Tibial nerve (tissue), 4 donors: ENCODE data around the gene GBE1. TPM values are rescaled to one million over a fixed set of nuclear protein-coding genes. Genes with fewer than 3 reads are reported as not detected.

ENCODE experiments used
- DNase-seq, 2 donors: peaks; one replicate each; pipeline ENCODE4 v3.0.0-alpha.2; 2019; ENCODE audit warnings: low spot score in 2 of 2
- H3K27ac ChIP-seq, 4 donors: fragments of 200-600 bp; sonication (generic) in 3 of 4; one replicate each; pipeline ENCODE4 v1.5.1; 2017 to 2019; ENCODE audit warnings: mild to moderate bottlenecking in 1 of 4
- H3K27me3 ChIP-seq, 2 donors: fragments of 200-600 bp; sonication (generic) in 1 of 2; one replicate each; pipeline versions ENCODE4 v1.5.1 to v1.6.0; 2017 to 2019
- H3K36me3 ChIP-seq, 3 donors: fragments of 200-600 bp; sonication (generic); one replicate each; pipeline ENCODE4 v1.5.1; 2018 to 2019
- H3K4me1 ChIP-seq, 4 donors: fragments of 200-600 bp; sonication (generic) in 3 of 4; one replicate each; pipeline ENCODE4 v1.5.1; 2017 to 2019
- H3K4me3 ChIP-seq, 4 donors: fragments of 200-600 bp; sonication (generic) in 3 of 4; one replicate each; pipeline ENCODE4 v1.5.1; 2017 to 2019; ENCODE audit warnings: mild to moderate bottlenecking in 1 of 4, moderate library complexity in 1 of 4
- H3K9me3 ChIP-seq, 4 donors: fragments of 200-600 bp; sonication (generic) in 3 of 4; one replicate each; pipeline ENCODE4 v1.5.1; 2017 to 2019
- EP300 ChIP-seq, 2 donors: sonication (generic); formaldehyde crosslinking; IDR thresholded peaks; one replicate each; pipeline ENCODE4 v1.6.1; 2017; ENCODE audit warnings: antibody characterized with exemption in 2 of 2, mild to moderate bottlenecking in 1 of 2
- POLR2A ChIP-seq, 2 donors: fragments of 450-650 bp; IDR thresholded peaks; one replicate each; pipeline ENCODE4 v1.6.1; 2017; ENCODE audit warnings: antibody characterized with exemption in 2 of 2, mild to moderate bottlenecking in 2 of 2, moderate library complexity in 2 of 2
- WGBS, 2 donors: methylation state at CpG; one replicate each; pipeline ENCODE4 v1.1.5; 2018; 5-methylcytosine and 5-hydroxymethylcytosine counted together
- total RNA-seq, 4 donors: library from RNA; depleted of rRNA; stranded (reverse); fragments of >200 nt; gene quantifications; one replicate each; pipeline ENCODE4 v1.1.0, GENCODE V29; 2016
- TF ChIP-seq, protein P1 (sequence below), 5 experiments: fragments of 200-600 bp in 3 of 5; fragments of 450-650 bp in 2 of 5; sonication (generic) in 3 of 5; IDR thresholded peaks; one replicate each; pipeline ENCODE4 v1.5.1; 2016 to 2019; ENCODE audit warnings: antibody characterized with exemption in 5 of 5, mild to moderate bottlenecking in 3 of 5, moderate library complexity in 2 of 5

The GBE1 gene
- total RNA-seq, 4 donors from 2014 or later: 25.8 to 34.5 (median 31.3) TPM

DNA sequence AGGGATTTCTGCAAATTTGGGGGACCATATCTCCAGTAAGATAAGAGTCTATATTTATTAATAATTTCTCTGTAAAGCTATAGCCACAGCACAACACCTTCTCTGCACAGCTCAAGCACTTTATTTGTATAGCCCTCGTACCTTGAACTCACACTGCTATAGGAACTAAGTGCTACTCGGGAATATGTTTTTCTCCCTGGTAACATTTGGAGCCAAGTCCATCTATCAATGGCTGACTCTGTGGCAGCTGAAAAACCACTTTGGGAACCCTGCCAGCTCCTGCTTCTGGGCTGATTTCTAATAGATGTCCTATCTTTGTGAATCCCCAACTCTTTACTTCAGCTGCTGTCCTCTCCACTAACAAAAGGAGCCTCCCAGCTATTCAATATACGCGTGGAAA, 298.5 kb downstream of the GBE1 start:
- no peak overlapping the region for H3K4me3 ChIP-seq
- no peaks in the 10 kb centered on the region for H3K27me3 ChIP-seq
- no peaks in the 10 kb centered on the region for H3K36me3 ChIP-seq
- H3K4me1 ChIP-seq: no peaks in the 10 kb centered on the region
- no peaks in the 10 kb centered on the region for H3K9me3 ChIP-seq
- TF ChIP-seq, protein P1, sequence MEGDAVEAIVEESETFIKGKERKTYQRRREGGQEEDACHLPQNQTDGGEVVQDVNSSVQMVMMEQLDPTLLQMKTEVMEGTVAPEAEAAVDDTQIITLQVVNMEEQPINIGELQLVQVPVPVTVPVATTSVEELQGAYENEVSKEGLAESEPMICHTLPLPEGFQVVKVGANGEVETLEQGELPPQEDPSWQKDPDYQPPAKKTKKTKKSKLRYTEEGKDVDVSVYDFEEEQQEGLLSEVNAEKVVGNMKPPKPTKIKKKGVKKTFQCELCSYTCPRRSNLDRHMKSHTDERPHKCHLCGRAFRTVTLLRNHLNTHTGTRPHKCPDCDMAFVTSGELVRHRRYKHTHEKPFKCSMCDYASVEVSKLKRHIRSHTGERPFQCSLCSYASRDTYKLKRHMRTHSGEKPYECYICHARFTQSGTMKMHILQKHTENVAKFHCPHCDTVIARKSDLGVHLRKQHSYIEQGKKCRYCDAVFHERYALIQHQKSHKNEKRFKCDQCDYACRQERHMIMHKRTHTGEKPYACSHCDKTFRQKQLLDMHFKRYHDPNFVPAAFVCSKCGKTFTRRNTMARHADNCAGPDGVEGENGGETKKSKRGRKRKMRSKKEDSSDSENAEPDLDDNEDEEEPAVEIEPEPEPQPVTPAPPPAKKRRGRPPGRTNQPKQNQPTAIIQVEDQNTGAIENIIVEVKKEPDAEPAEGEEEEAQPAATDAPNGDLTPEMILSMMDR (IDR thresholded peaks at IDR 0.05): no peak
- TF ChIP-seq POLR2A (IDR thresholded peaks at IDR 0.05) (no peak), EP300 (IDR thresholded peaks at IDR 0.05) (no peak)
- H3K27ac ChIP-seq: no peak overlapping the region
- whole genome bisulfite sequencing, 2 donors: 50 to 65% methylated on average over 3 to 4 of the region's 4 CpGs
- no peak for DNase-seq

DNA sequence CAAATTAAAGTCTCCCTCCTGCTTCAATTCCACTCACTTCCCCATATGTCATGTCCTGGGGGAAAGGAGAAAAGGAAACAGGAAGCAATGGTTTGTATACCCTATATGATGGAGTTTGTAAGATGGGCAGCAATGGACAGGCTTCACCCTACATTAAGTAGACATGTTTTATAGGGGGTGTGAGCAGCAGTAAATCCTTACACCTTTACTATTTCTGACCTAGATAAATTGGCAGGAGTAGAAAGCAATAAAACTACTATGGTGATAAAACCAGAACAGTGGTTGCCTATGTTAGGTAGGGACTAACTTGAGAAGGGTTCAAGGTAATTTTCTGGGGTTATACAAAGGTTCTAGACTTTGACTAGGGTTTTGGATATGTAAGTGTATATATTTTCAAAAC, 301.7 kb downstream of the GBE1 start:
- no peak overlapping the region for H3K4me3 ChIP-seq
- no peaks in the 10 kb centered on the region for H3K36me3 ChIP-seq
- TF ChIP-seq, protein P1 (IDR thresholded peaks at IDR 0.05): no peak
- TF ChIP-seq EP300 (IDR thresholded peaks at IDR 0.05) (no peak), POLR2A (IDR thresholded peaks at IDR 0.05) (no peak)
- no peaks in the 10 kb centered on the region for H3K9me3 ChIP-seq
- no peaks in the 10 kb centered on the region for H3K4me1 ChIP-seq
- H3K27ac ChIP-seq: no peak overlapping the region
- no peaks in the 10 kb centered on the region for H3K27me3 ChIP-seq
- no peak for DNase-seq

DNA sequence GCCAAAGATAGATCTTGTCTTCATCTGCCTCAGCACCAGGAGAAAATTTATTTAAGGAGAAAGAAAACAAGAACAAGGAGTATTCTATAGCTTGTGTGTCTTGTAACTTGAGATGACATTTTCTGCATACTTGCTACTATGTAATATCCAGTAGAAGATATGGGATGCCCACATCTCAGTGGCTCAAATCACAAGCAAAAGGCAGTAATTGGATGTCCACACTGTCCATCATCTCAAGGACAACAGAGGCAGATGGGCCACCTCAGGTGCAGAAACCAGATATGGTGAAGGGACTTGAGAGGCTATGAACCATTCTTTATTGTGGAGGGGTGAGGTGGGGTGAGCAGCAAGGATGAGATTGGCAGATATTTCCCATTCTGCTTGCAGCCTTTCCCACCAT, 309.0 kb downstream of the GBE1 start:
- Histone ChIP-seq H3K27me3 (no peaks in the 10 kb centered on the region), H3K27ac (no peak overlapping the region), H3K9me3 (no peaks in the 10 kb centered on the region), H3K4me1 (no peaks in the 10 kb centered on the region), H3K4me3 (no peak overlapping the region), H3K36me3 (no peaks in the 10 kb centered on the region)
- DNase-seq: no peak
- no peak for TF ChIP-seq POLR2A (IDR thresholded peaks at IDR 0.05)
- no peak for TF ChIP-seq EP300 (IDR thresholded peaks at IDR 0.05)
- TF ChIP-seq, protein P1 (IDR thresholded peaks at IDR 0.05): no peak

DNA sequence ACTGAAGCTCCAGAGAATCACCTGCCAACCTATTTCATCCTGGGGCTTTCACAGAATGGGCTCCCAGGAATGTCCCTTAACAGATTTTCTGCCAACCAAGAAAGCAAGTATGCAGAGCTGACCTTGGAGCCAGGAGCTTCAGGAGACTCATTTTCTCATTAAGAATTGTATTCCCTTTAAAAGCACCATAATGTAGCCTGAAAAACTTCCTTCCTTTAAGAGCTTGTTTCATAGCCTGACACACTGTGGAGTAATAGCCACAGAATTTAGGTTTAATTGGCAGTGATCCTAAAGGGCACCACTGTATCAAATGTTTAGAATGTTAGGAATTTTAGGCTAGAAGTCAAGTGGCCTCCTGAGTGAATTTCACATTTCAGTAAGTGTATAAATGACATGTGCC, 309.8 kb downstream of the GBE1 start:
- Histone ChIP-seq H3K36me3 (no peaks in the 10 kb centered on the region), H3K4me3 (no peak overlapping the region), H3K4me1 (no peaks in the 10 kb centered on the region), H3K9me3 (no peaks in the 10 kb centered on the region), H3K27ac (no peak overlapping the region), H3K27me3 (no peaks in the 10 kb centered on the region)
- no peak for TF ChIP-seq POLR2A (IDR thresholded peaks at IDR 0.05)
- TF ChIP-seq, protein P1 (IDR thresholded peaks at IDR 0.05): no peak
- no peak for DNase-seq

DNA sequence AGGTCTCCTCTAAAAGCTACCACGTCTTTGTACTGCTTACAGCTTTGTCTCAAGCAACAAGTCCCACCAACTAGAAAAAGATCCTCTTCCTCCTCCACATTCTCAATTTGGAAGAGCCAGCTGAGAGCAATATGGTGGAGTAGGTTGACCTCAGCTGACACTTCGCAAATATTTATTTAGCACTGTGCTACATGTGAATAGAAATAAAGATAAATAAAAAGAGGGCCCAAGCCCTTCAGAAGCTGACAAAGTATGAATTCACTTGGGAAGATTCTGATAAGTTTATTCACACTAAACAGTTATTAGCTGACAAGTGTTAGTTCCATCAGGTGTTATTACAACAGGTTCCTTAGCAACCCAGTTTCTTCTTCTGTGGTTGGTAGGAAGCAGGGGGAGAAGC, 310.3 kb downstream of the GBE1 start:
- no peak for TF ChIP-seq POLR2A (IDR thresholded peaks at IDR 0.05)
- TF ChIP-seq, protein P1 (IDR thresholded peaks at IDR 0.05): no peak
- TF ChIP-seq EP300 (IDR thresholded peaks at IDR 0.05): no peak
- Histone ChIP-seq H3K4me3 (no peak overlapping the region), H3K27ac (no peak overlapping the region), H3K27me3 (no peaks in the 10 kb centered on the region), H3K36me3 (no peaks in the 10 kb centered on the region), H3K4me1 (no peaks in the 10 kb centered on the region), H3K9me3 (no peaks in the 10 kb centered on the region)
- 94 to 95% methylated on average over 2 of the region's 2 CpGs for WGBS, 2 donors
- no peak for DNase-seq
